ENCODE measurements around the gene SCUBE1.

SCUBE1 gene

DNA sequence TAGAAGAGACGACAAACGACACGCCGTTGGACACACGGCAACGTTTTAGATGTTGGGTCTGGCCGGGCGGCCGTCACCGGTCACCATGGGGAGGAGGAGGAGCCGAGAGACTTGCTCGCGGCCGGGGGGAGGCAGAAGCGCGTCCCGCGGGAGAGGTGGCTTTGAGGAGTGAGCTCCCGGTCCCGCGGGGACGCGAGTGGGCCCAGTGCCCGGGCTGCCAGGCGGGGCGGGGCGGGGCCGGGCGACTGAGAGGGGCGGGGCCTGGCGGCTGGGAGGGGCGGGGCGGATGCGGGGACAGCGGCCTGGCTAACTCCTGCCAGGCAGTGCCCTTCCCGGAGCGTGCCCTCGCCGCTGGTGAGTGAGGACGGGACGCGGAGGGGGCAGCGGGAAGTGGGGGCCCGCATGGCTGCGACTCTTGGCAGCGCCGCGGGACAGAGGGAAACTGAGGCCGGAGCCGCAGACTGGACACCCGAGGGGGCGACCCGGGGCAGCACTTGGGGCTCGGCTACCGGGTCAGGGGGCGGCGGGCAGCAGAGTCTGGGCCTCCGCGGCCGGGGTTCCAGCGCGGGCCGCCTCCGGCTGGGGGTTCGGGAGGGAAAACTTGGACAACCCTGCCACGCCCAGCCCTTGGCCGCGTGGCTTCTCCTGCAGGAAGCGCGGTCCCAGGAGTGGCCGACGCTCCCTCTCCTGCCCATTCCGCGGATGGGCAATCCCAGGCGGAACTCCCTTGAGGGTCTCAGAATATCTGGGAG, 191.7 kb downstream of the SCUBE1 start, which contains the start of gene TSPO:
Gene TSPO (plus strand): TSS at position 309 of the 752 bp plus-strand sequence. CDS start 7,680 bp downstream, outside the sequence.
- DNase-seq, result peak; percentile 69

DNA sequence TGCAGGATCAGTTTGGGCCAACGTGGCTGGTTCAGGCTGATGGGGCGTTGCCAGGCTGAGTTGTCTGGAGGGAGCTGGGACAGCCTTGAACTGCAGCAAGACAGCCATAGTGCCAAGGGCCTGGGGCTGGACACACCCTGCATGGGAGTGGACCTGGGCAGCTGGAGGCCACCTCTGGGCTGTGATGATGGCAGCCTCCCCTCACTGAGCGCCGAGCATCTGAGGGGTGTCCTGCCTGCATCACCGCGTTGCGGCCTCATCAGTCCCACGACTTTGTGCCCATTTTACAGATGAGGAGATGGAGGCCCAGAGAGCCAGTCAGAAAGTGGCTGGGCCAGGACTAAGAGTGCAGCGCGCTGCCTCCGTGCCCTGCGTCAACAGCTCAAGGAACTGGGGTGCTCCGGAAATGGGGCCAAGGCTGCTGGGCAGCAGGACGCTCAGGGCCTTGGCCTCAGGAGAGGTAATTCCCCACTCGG, 192.4 kb downstream of the SCUBE1 start:
- no peak for DNase-seq

DNA sequence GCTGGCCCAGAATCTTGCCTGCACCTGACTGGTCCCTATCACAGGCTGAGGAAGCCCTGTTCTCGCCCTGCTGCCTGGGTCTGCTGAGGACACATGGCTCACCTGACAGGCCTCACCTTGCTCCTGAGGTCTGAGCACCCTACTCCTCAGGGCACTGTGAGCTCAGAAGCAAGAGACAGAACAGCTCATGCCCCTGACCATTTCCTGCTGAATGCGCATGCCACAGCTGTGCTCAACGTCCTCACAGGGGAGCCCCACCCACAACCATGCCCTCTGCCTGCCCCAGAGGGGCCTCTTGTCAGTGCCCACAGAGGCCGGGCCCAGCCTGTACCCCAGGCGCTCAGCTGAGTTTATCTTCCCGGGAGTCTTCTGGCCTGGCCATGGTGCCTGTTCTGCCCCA, 194.6 kb downstream of the SCUBE1 start:
- DNase-seq, result no peak

DNA sequence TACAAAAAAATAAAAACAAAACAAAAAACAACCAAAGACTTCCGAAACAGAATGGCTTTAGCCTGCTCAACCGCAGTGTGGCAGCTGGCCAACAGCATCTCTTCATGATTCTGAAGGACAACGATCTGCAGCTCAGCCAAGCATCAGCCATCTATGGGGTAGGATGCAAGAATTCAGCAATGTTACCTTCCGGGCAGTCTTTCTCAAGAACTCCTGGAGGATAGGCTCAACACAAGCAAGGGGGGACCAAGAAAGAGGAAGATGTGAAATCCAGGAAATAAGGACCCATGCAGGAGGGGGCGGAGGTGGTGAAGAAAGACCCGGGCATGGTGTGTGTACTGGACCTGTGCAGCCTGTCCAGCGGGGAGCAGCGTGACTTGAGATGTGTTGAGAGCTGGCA, 195.4 kb downstream of the SCUBE1 start:
- no peak for DNase-seq

All from CD4-positive, alpha-beta T cell treated with Interleukin-17A for 1 hour (primary cell).